Measurements from ENCODE around the gene DDAH1. TPM values are rescaled to one million over a fixed set of nuclear protein-coding genes. Genes with fewer than 3 reads are reported as not detected.

The DDAH1 gene
- total RNA-seq, 2 donors from 2014 or later, result 0.74 TPM; not detected in 1

DNA sequence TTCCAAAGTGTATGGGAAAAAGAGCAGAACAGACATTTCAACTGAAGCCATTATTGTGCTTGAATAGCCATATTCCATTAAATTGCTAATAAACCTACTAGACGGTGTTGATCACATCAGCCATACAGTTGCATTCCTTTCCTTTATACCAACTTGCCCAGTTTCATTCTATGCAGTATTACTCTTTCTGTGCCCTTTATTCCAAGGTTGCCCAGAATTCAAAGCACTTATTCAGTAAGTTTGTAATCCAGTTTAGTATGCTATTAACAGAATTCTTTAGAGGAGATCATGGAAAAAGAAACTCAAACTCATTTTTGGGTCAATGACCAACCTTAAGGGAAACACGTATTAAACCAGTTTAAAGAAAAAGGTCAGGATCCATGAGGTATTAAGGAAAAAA, 89.5 kb downstream of the DDAH1 start:
- H3K27me3 Mint-ChIP-seq, result peaks cover 9% of the 10 kb centered on the region
- ATAC-seq (replicated peaks), result no peak
- H3K9me3 Mint-ChIP-seq, result no peaks in the 10 kb centered on the region
- no peak overlapping the region for H3K4me3 Mint-ChIP-seq
- no peaks in the 10 kb centered on the region for H3K4me1 Mint-ChIP-seq
- no peak overlapping the region for H3K27ac Mint-ChIP-seq
- no peaks in the 10 kb centered on the region for H3K36me3 Mint-ChIP-seq (ENCODE audit: low read depth)

- H3K27me3 Mint-ChIP-seq, result peaks cover 9% of the 10 kb centered on the region
- H3K4me1 Mint-ChIP-seq, result no peaks in the 10 kb centered on the region
- H3K4me3 Mint-ChIP-seq, result no peak overlapping the region
- no peaks in the 10 kb centered on the region for H3K9me3 Mint-ChIP-seq
- no peak overlapping the region for H3K27ac Mint-ChIP-seq
- H3K36me3 Mint-ChIP-seq (ENCODE audit: low read depth), result no peaks in the 10 kb centered on the region
- no peak for ATAC-seq (replicated peaks)
Measured at GRCh38 chr1:85374160-85374559, 90.8 kb downstream of the DDAH1 start.

GRCh38 chr1:85373378-85373708, 91.6 kb downstream of the DDAH1 start:
- peaks cover 10% of the 10 kb centered on the region for H3K27me3 Mint-ChIP-seq
- no peak overlapping the region for H3K27ac Mint-ChIP-seq
- H3K4me3 Mint-ChIP-seq, result no peak overlapping the region
- no peaks in the 10 kb centered on the region for H3K36me3 Mint-ChIP-seq (ENCODE audit: low read depth)
- ATAC-seq (replicated peaks), result no peak
- H3K9me3 Mint-ChIP-seq, result no peaks in the 10 kb centered on the region
- no peaks in the 10 kb centered on the region for H3K4me1 Mint-ChIP-seq

DNA sequence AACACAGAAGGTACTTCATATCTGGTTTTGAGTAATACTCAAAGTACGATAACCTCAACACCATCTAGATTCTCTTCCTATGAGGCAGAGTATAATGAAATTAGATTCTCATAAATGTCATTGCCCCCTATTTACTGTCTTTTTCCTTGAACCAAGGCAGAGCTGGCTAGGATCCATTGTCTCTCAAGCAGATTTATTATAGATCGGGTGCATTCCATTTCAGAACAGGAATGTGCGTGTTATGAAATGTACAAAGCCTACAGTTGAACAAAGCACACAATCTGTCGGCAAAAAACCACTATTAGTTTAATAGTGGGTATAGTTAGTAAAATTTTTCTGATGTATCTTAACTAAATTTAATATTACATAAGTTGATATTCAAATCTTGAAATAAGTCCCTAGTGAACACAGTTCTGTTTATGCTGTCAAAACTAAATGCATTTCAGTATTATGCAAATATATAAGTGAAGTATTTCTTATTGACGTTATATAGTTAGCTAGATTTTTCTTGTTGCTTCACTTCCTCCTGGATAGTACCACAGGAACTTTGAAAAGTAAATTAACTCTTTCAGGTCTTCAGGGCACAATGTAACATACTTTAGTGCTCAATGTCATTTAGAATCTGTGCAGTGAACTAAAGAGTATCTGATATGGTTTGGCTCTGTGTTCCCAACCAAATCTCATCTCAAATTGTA, 92.1 kb downstream of the DDAH1 start:
- Mint-ChIP-seq H3K9me3 (no peaks in the 10 kb centered on the region), H3K4me1 (no peaks in the 10 kb centered on the region), H3K27ac (no peak overlapping the region), H3K27me3 (peaks cover 15% of the 10 kb centered on the region), H3K36me3 (ENCODE audit: low read depth) (no peaks in the 10 kb centered on the region), H3K4me3 (no peak overlapping the region)
- ATAC-seq (replicated peaks), result no peak

DNA sequence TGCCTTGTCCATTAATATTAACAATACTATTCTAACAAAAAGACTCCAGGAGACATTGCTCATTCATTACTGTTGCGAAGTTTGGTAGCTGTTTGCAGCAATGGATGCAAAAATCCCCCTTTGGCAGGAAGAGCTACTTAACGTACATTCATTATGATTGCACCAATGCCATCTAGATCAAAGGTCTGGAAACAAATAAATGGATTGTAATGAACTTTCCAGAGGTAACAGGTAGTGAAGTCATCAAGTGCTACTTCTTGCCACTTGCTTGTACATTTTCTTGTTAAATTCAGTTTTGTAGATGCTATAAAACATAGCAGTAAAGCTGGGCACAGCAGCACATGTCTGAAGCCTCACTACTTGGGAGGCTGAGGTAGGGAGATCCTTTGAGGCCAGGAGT, 93.9 kb downstream of the DDAH1 start:
- no peak for ATAC-seq (replicated peaks)
- H3K36me3 Mint-ChIP-seq (ENCODE audit: low read depth), result no peaks in the 10 kb centered on the region
- H3K4me3 Mint-ChIP-seq, result no peak overlapping the region
- no peaks in the 10 kb centered on the region for H3K4me1 Mint-ChIP-seq
- no peak overlapping the region for H3K27ac Mint-ChIP-seq
- H3K9me3 Mint-ChIP-seq, result no peaks in the 10 kb centered on the region
- H3K27me3 Mint-ChIP-seq, result peaks cover 15% of the 10 kb centered on the region

DNA sequence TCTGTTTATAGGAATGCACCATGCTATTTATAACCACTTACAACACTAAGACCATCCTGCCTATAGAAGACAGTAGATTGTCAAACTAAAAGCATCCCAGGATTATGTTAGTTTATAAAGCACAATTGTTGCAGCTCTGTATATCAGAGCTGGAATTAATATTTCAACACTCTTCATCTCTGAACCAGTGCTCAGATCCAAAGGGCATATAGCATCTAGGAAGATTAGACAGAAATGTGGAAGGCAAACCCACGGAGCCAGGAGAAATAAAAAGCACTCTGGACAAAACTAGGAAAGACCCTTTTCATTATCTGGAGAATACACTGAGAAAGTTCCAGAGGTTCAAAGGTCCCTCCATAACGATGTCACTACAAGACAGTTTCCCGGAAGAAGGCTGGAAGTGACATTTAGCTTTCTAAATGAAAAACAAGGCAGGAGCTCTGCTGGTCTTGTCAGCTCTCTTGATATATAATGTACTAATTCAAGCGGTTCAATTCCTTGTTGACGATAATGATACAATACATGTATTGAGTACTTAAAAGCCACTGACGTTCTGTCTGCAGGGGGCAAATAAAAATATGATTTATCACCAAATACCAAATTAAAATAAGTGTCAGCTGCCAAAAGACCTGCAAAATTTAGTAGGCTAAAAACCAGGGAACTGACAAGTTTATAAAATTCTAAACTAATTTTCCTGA, 96.7 kb downstream of the DDAH1 start:
- ATAC-seq (replicated peaks), result no peak

DNA sequence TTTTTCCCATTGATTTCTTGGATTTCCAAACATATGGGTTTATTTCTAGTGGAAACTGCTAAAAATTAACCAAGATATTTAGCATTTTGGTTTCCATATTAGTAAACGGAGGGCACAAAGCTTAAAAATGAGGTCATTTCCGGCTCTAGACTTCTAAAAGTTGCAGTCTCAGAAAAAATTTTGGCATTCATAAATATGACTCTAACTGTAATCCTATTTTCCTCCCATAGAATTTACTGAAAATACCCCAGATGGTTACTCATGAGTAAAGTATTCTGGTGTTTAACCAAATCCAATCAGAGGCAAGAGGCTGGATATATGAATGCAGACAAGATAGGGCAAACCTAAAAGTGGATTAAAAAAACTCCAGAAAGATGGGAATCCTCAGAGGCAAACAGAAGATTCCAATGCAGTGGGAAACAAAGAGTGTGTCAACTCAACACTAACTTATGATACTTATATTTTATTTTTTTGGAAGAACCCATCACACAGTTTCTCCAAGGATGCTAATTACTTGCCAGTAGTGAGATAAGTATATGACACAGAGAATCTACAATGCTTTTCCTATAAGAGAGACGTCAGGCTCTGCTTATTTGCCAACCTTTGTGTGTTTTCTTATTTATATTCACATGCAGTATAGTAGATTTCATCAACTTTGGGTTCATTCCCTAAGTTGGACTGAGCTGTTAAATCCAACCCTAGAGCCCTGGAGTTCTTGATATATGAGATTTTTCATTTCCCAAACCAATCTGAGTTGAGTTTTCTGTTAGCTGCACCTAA, 98.4 kb downstream of the DDAH1 start:
- H3K27me3 Mint-ChIP-seq, result peaks cover 6% of the 10 kb centered on the region
- H3K27ac Mint-ChIP-seq, result no peak overlapping the region
- no peaks in the 10 kb centered on the region for H3K9me3 Mint-ChIP-seq
- no peaks in the 10 kb centered on the region for H3K4me1 Mint-ChIP-seq
- no peak overlapping the region for H3K4me3 Mint-ChIP-seq
- ATAC-seq (replicated peaks), result no peak
- H3K36me3 Mint-ChIP-seq (ENCODE audit: low read depth), result no peaks in the 10 kb centered on the region

More for the DNA sequence above, 96.7 kb downstream of the DDAH1 start:
- no peak overlapping the region for H3K4me3 Mint-ChIP-seq
- H3K36me3 Mint-ChIP-seq (ENCODE audit: low read depth), result no peaks in the 10 kb centered on the region
- H3K27ac Mint-ChIP-seq, result no peak overlapping the region
- no peaks in the 10 kb centered on the region for H3K9me3 Mint-ChIP-seq
- H3K4me1 Mint-ChIP-seq, result no peaks in the 10 kb centered on the region
- peaks cover 8% of the 10 kb centered on the region for H3K27me3 Mint-ChIP-seq

DNA sequence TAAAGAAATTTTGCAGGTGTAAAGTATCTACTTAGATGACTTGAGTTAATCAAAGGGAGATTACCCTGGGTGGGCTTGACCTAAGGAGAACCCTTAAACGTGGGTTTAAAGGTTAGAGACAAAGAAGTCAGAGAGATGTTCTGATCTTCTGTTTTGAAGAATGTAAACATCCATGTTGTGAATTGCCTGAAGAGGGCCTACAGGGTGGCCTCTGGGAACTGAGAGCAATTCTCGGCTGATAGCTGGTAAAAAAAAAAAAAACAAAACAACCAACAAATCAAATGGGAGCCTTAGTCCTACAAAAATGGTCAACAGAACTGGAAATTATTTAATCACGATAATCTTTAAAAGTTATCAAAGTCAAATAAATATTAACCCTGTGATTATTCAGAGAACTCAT, 99.1 kb downstream of the DDAH1 start:
- no peak for ATAC-seq (replicated peaks)
- Mint-ChIP-seq H3K4me1 (no peaks in the 10 kb centered on the region), H3K36me3 (ENCODE audit: low read depth) (no peaks in the 10 kb centered on the region), H3K27ac (no peak overlapping the region), H3K27me3 (peaks cover 6% of the 10 kb centered on the region), H3K9me3 (no peaks in the 10 kb centered on the region), H3K4me3 (no peak overlapping the region)

GRCh38 chr1:85363521-85363920, 101.4 kb downstream of the DDAH1 start:
- Mint-ChIP-seq H3K4me1 (no peaks in the 10 kb centered on the region), H3K9me3 (no peaks in the 10 kb centered on the region), H3K27ac (no peak overlapping the region), H3K27me3 (peaks cover 6% of the 10 kb centered on the region), H3K36me3 (ENCODE audit: low read depth) (no peaks in the 10 kb centered on the region), H3K4me3 (no peak overlapping the region)
- no peak for ATAC-seq (replicated peaks)

GRCh38 chr1:85363092-85363491, 101.9 kb downstream of the DDAH1 start:
- H3K4me1 Mint-ChIP-seq, result no peaks in the 10 kb centered on the region
- H3K4me3 Mint-ChIP-seq, result no peak overlapping the region
- no peaks in the 10 kb centered on the region for H3K36me3 Mint-ChIP-seq (ENCODE audit: low read depth)
- H3K9me3 Mint-ChIP-seq, result no peaks in the 10 kb centered on the region
- H3K27ac Mint-ChIP-seq, result no peak overlapping the region
- ATAC-seq (replicated peaks), result no peak
- H3K27me3 Mint-ChIP-seq, result peaks cover 2% of the 10 kb centered on the region

- Mint-ChIP-seq H3K4me1 (no peaks in the 10 kb centered on the region), H3K4me3 (no peak overlapping the region), H3K27ac (no peak overlapping the region), H3K9me3 (no peaks in the 10 kb centered on the region), H3K27me3 (no peaks in the 10 kb centered on the region), H3K36me3 (ENCODE audit: low read depth) (no peaks in the 10 kb centered on the region)
- no peak for ATAC-seq (replicated peaks)
Measured at GRCh38 chr1:85361606-85362296, 103.2 kb downstream of the DDAH1 start.

DNA sequence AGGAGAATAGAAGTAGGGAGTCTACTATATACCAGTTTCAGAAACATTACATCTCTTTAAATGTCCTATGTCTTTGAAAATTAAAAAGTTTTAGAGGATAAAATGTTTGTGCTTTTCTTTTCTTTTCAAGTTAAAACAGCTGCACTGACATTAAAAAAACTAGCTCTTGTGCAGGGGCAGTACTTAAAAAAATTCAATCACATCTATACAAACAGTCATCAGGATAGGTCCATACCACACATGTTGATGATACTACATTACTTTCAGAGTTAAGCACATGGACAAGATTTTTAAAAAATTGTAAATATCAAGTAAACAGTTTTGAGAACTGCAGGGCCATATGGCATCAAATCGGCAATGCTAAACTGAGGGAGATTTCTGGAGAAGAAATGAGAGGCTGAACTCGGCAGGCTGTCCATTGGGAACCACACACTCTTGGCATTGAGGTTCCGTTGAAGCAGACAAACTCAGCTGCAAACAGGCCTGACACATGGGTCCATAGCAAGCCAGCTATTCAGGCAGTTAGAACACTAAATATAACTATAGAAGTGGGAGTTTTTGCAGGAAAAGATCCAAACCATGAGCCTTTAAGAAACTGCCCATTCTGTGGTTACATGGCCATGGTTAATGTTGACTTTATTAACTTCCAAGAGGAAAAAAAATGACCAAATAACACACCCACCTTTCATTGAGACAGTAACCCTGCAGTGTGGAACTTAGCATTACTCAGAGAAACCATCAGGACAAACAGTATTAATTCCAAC, 104.0 kb downstream of the DDAH1 start:
- H3K27me3 Mint-ChIP-seq, result no peaks in the 10 kb centered on the region
- H3K4me1 Mint-ChIP-seq, result no peaks in the 10 kb centered on the region
- H3K9me3 Mint-ChIP-seq, result no peaks in the 10 kb centered on the region
- H3K36me3 Mint-ChIP-seq (ENCODE audit: low read depth), result no peaks in the 10 kb centered on the region
- ATAC-seq (replicated peaks), result no peak
- no peak overlapping the region for H3K27ac Mint-ChIP-seq
- H3K4me3 Mint-ChIP-seq, result no peak overlapping the region

- Mint-ChIP-seq H3K4me3 (no peak overlapping the region), H3K9me3 (no peaks in the 10 kb centered on the region), H3K27me3 (no peaks in the 10 kb centered on the region), H3K27ac (no peak overlapping the region), H3K36me3 (ENCODE audit: low read depth) (no peaks in the 10 kb centered on the region), H3K4me1 (no peaks in the 10 kb centered on the region)
- ATAC-seq (replicated peaks), result no peak
Measured at GRCh38 chr1:85359874-85360721, 104.9 kb downstream of the DDAH1 start.
